Endothelial cell of umbilical vein (primary cell): ENCODE data around the gene TTC22. TPM values are rescaled to one million over a fixed set of nuclear protein-coding genes. Genes with fewer than 3 reads are reported as not detected.

ENCODE experiments used
- BruUV-seq: library from RNA; stranded (reverse); fragments of 400-500 nt; replicated peaks from 2 replicates; lab custom pipeline; 2021; lab: Mats Ljungman, UMichigan
- CTCF ChIA-PET: fragments of 300-600, 350-600 bp; sonication (Branson Sonifier 250); formaldehyde crosslinking; loops from one replicate; lab custom pipeline; 2021; ENCODE audit warnings: antibody characterized with exemption, inconsistent platforms; lab: Charles Lee
- POLR2A ChIA-PET: fragments of 300-600, 350-600 bp; sonication (Branson Sonifier 250); formaldehyde crosslinking; loops from one replicate; lab custom pipeline; 2021; ENCODE audit warnings: antibody characterized with exemption, inconsistent platforms; lab: Charles Lee
- DNase-seq: peaks from one replicate; pipeline ENCODE4 v3.0.0-alpha.2; 2011; ENCODE audit warnings: low read depth, low spot score
- FAIRE-seq: peaks from 2 replicates; lab custom pipeline; 2011; peaks lifted over from hg19 to GRCh38; lab: Jason Lieb, UNC
- H2AFZ ChIP-seq: 2 replicates; pipeline ENCODE4 v1.6.0; 2012; ENCODE audit warnings: low read depth, low read length, control low read depth, inconsistent platforms
- H3K27ac ChIP-seq: 2 replicates; pipeline ENCODE4 v1.5.1; 2011; ENCODE audit warnings: low read depth, mild to moderate bottlenecking, control low read depth, low read length, moderate library complexity; ENCODE audit not compliant: insufficient read depth
- H3K27me3 ChIP-seq, 2 experiments: 2 replicates each; pipeline versions ENCODE4 v1.6.0 to v1.6.1; 2011; ENCODE audit warnings: low read length in 2 of 2, mixed read lengths in 1 of 2; ENCODE audit not compliant: control insufficient read depth in 2 of 2, insufficient read depth in 2 of 2
- H3K36me3 ChIP-seq, 2 experiments: 2 replicates in 1 of 2; 3 replicates in 1 of 2; pipeline ENCODE4 v1.5.1; 2011; ENCODE audit warnings: low read length in 2 of 2, mild to moderate bottlenecking in 1 of 2, moderate library complexity in 1 of 2; ENCODE audit not compliant: control insufficient read depth in 2 of 2, insufficient read depth in 2 of 2; ENCODE audit errors: extremely low read depth in 1 of 2
- H3K4me1 ChIP-seq: 3 replicates; pipeline ENCODE4 v1.5.1; 2011; ENCODE audit warnings: mild to moderate bottlenecking, low read length; ENCODE audit not compliant: control insufficient read depth, insufficient read depth; ENCODE audit errors: extremely low read depth
- H3K4me2 ChIP-seq: 2 replicates; pipeline ENCODE4 v1.6.1; 2011; ENCODE audit warnings: low read length, control low read depth, mixed read lengths; ENCODE audit not compliant: insufficient read depth
- H3K4me3 ChIP-seq, 3 experiments: fragments of 200-600 bp in 1 of 3; sonication (generic), shearing (Covaris generic) in 1 of 3; replicated peaks in 1 of 3; 2 replicates each; pipeline ENCODE4 v1.5.1; 2011 to 2016; ENCODE audit warnings: control low read depth in 3 of 3, low read length in 3 of 3, mild to moderate bottlenecking in 2 of 3, inconsistent platforms in 1 of 3, low read depth in 1 of 3, moderate library complexity in 1 of 3; ENCODE audit not compliant: insufficient read depth in 1 of 3
- H3K79me2 ChIP-seq: 2 replicates; pipeline ENCODE4 v1.6.0; 2012; ENCODE audit warnings: low read length, inconsistent platforms; ENCODE audit not compliant: control insufficient read depth, insufficient read depth
- H3K9ac ChIP-seq: replicated peaks from 2 replicates; pipeline ENCODE3; 2011; ENCODE audit warnings: low read length, control low read depth; ENCODE audit not compliant: insufficient read depth; ENCODE audit errors: extremely low read depth
- H3K9me1 ChIP-seq: replicated peaks from 3 replicates; pipeline ENCODE4 v1.6.0; 2011; ENCODE audit warnings: mild to moderate bottlenecking, low read length; ENCODE audit not compliant: control insufficient read depth, insufficient read depth; ENCODE audit errors: extremely low read depth
- H3K9me3 ChIP-seq: replicated peaks from 2 replicates; pipeline ENCODE4 v1.5.1; 2012; ENCODE audit warnings: low read length, inconsistent platforms; ENCODE audit not compliant: control insufficient read depth, insufficient read depth
- H4K20me1 ChIP-seq: replicated peaks from 2 replicates; pipeline ENCODE3; 2011; ENCODE audit warnings: mild to moderate bottlenecking, low read length; ENCODE audit not compliant: control insufficient read depth, insufficient read depth; ENCODE audit errors: extremely low read depth
- CTCF ChIP-seq, 2 donors: IDR thresholded peaks; 1 replicate in 1 of 2; 2 replicates in 1 of 2; pipeline ENCODE4 v1.5.1; 2011; ENCODE audit warnings: low read length in 2 of 2, mild to moderate bottlenecking in 2 of 2, moderate library complexity in 2 of 2, control low read depth in 1 of 2, inconsistent platforms in 1 of 2, low read depth in 1 of 2; ENCODE audit not compliant: insufficient read depth in 1 of 2; ENCODE audit errors: extremely low read depth in 1 of 2
- EZH2 ChIP-seq: IDR thresholded peaks from 2 replicates; pipeline ENCODE4 v1.6.1; 2012; ENCODE audit warnings: borderline replicate concordance, low read depth, mild to moderate bottlenecking, moderate library complexity, low read length, inconsistent platforms; ENCODE audit not compliant: severe bottlenecking
- FOS ChIP-seq: IDR thresholded peaks from 2 replicates; pipeline ENCODE4 v1.6.1; 2011; ENCODE audit warnings: mild to moderate bottlenecking, low read length, moderate library complexity, borderline replicate concordance; ENCODE audit not compliant: insufficient read depth
- GATA2 ChIP-seq: IDR thresholded peaks from 2 replicates; pipeline ENCODE4 v1.7.0; 2011; ENCODE audit warnings: low read depth, mild to moderate bottlenecking, moderate library complexity, mixed read lengths, low read length; ENCODE audit not compliant: insufficient read length, insufficient read depth
- JUN ChIP-seq: IDR thresholded peaks from 2 replicates; pipeline ENCODE4 v1.6.1; 2011; ENCODE audit warnings: borderline replicate concordance, low read depth; ENCODE audit not compliant: insufficient read length, insufficient read depth
- MAX ChIP-seq: IDR thresholded peaks from 2 replicates; pipeline ENCODE4 v1.6.1; 2011; ENCODE audit not compliant: insufficient read depth, insufficient read length
- MYC ChIP-seq: IDR thresholded peaks from one replicate; pipeline ENCODE4 v1.6.1; 2011; ENCODE audit warnings: mild to moderate bottlenecking, low read depth, low read length
- POLR2A ChIP-seq: IDR thresholded peaks from 2 replicates; pipeline ENCODE4 v1.6.1; 2012; ENCODE audit warnings: low read depth, mild to moderate bottlenecking, control low read depth, low read length
- POLR2AphosphoS5 ChIP-seq: IDR thresholded peaks from 2 replicates; pipeline ENCODE4 v1.6.1; 2012; ENCODE audit warnings: low read depth, mild to moderate bottlenecking, control low read depth, low read length, moderate library complexity; ENCODE audit not compliant: insufficient read depth
- dilution Hi-C: fragments of 300-500 bp; cut with MboI; formaldehyde crosslinking; loops from one replicate; pipeline ENCODE4 v1.15.0; 2019; ENCODE audit warnings: low sequenced_read_pairs; ENCODE audit not compliant: extremely low pct_ligation_motif_present
- intact Hi-C: fragments of 100-400 bp; cut with micrococcal nuclease; formaldehyde crosslinking; loops from one replicate; pipeline ENCODE4 v1.10.0; 2022
- polyA plus RNA-seq, 4 experiments: library from polyadenylated mRNA; depleted of rRNA in 3 of 4; stranded (reverse) in 3 of 4; unstranded in 1 of 4; fragments of >200 nt; gene quantifications; 2 replicates each; pipeline versions ENCODE4 v1.2.1 to v1.2.3, GENCODE V29; 2011 to 2012; ENCODE audit warnings: missing spikeins in 1 of 4
- total RNA-seq: library from RNA; stranded (reverse); gene quantifications from 2 replicates; pipeline ENCODE4 v1.2.3, GENCODE V29; 2021

TTC22 gene
- total and polyA plus RNA-seq, 2 donors (not counting 3 experiments of a cell fraction or from before 2014, with no cell fraction given), result not detected

DNA sequence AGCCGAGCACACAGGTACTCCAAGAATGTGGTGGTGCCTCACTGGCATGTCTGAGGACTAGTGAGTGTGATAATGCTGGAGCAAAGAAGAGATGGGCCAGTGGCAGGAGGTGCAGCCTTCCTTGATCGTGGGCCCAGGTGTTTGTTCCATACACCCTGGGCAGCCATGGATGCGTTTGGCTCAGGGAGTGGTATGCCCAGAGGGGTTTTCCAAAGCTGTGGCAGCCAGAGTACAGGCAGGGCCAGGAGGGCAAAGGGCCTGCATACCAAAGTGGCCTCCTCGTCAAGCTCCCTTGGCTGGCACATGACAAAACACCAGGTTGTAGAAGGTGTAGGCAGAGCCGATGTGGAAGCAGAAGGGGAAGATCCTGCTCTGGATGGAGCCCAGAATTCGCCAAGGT is 55.8 kb downstream of the TTC22 start:
- Histone ChIP-seq H4K20me1 (no peaks in the 10 kb centered on the region), H3K36me3 (peaks cover 0 to 14% of the 10 kb centered on the region in 2 experiments), H3K9me3 (no peaks in the 10 kb centered on the region), H3K27ac (no peak overlapping the region), H2AFZ (no peak overlapping the region), H3K4me1 (no peaks in the 10 kb centered on the region), H3K27me3 (no peaks in the 10 kb centered on the region), H3K4me3 (no peak overlapping the region), H3K79me2 (no peaks in the 10 kb centered on the region), H3K9me1 (no peaks in the 10 kb centered on the region), H3K9ac (no peak overlapping the region), H3K4me2 (no peak overlapping the region)
- ChIA-PET CTCF (interaction anchor here (1.4 to 1.7 kb wide), 2 partner anchors 10 to 17 kb away, joined by 3 to 5 read pairs; no protein-coding TSS in a partner anchor), POLR2A (no interaction called here)
- dilution Hi-C loops, result no loop called here
- intact Hi-C loops, result no loop called here
- no peak for TF ChIP-seq CTCF (IDR thresholded peaks at IDR 0.05; ENCODE audit: extremely low read depth in 1 of 2, insufficient read depth in 1 of 2, low read depth in 1 of 2, low read length in 2 of 2)
- no peak for TF ChIP-seq GATA2
- TF ChIP-seq EZH2, result no peak
- TF ChIP-seq MAX, result no peak
- no peak for TF ChIP-seq FOS
- TF ChIP-seq JUN, result no peak
- no peak for TF ChIP-seq POLR2AphosphoS5
- TF ChIP-seq MYC, result no peak
- no peak for TF ChIP-seq POLR2A
- no TSS peak for BruUV-seq
- no peak for DNase-seq
- FAIRE-seq, result no peak
